Endothelial cell of umbilical vein (primary cell): Measurements from ENCODE around the gene CLIP1. TPM values are rescaled to one million over a fixed set of nuclear protein-coding genes. Genes with fewer than 3 reads are reported as not detected.
A peak's percentile ranks its signal among the peaks of the same experiment; 100 is the strongest.

Source experiments
- Bru-seq: library from RNA; stranded (reverse); fragments of 400-500 nt; gene quantifications from one replicate; lab custom pipeline; 2021; lab: Mats Ljungman, UMichigan
- BruChase-seq, 2 experiments: library from RNA; stranded (reverse); fragments of 400-500 nt; gene quantifications; one replicate each; lab custom pipeline; 2021; lab: Mats Ljungman, UMichigan
- BruUV-seq: library from RNA; stranded (reverse); fragments of 400-500 nt; replicated peaks from 2 replicates; lab custom pipeline; 2021; lab: Mats Ljungman, UMichigan
- CTCF ChIA-PET: fragments of 300-600, 350-600 bp; sonication (Branson Sonifier 250); formaldehyde crosslinking; loops from one replicate; lab custom pipeline; 2021; ENCODE audit warnings: antibody characterized with exemption, inconsistent platforms; lab: Charles Lee
- POLR2A ChIA-PET: fragments of 300-600, 350-600 bp; sonication (Branson Sonifier 250); formaldehyde crosslinking; loops from one replicate; lab custom pipeline; 2021; ENCODE audit warnings: antibody characterized with exemption, inconsistent platforms; lab: Charles Lee
- DNase-seq: peaks from one replicate; pipeline ENCODE4 v3.0.0-alpha.2; 2011; ENCODE audit warnings: low read depth, low spot score
- FAIRE-seq: peaks from 2 replicates; lab custom pipeline; 2011; peaks lifted over from hg19 to GRCh38; lab: Jason Lieb, UNC
- H2AFZ ChIP-seq: 2 replicates; pipeline ENCODE4 v1.6.0; 2012; ENCODE audit warnings: low read depth, low read length, control low read depth, inconsistent platforms
- H3K27ac ChIP-seq: 2 replicates; pipeline ENCODE4 v1.5.1; 2011; ENCODE audit warnings: low read depth, mild to moderate bottlenecking, control low read depth, low read length, moderate library complexity; ENCODE audit not compliant: insufficient read depth
- H3K27me3 ChIP-seq, 2 experiments: 2 replicates each; pipeline versions ENCODE4 v1.6.0 to v1.6.1; 2011; ENCODE audit warnings: low read length in 2 of 2, mixed read lengths in 1 of 2; ENCODE audit not compliant: control insufficient read depth in 2 of 2, insufficient read depth in 2 of 2
- H3K36me3 ChIP-seq, 2 experiments: 2 replicates in 1 of 2; 3 replicates in 1 of 2; pipeline ENCODE4 v1.5.1; 2011; ENCODE audit warnings: low read length in 2 of 2, mild to moderate bottlenecking in 1 of 2, moderate library complexity in 1 of 2; ENCODE audit not compliant: control insufficient read depth in 2 of 2, insufficient read depth in 2 of 2; ENCODE audit errors: extremely low read depth in 1 of 2
- H3K4me1 ChIP-seq: 3 replicates; pipeline ENCODE4 v1.5.1; 2011; ENCODE audit warnings: mild to moderate bottlenecking, low read length; ENCODE audit not compliant: control insufficient read depth, insufficient read depth; ENCODE audit errors: extremely low read depth
- H3K4me2 ChIP-seq: 2 replicates; pipeline ENCODE4 v1.6.1; 2011; ENCODE audit warnings: low read length, control low read depth, mixed read lengths; ENCODE audit not compliant: insufficient read depth
- H3K4me3 ChIP-seq, 3 experiments: fragments of 200-600 bp in 1 of 3; sonication (generic), shearing (Covaris generic) in 1 of 3; replicated peaks in 1 of 3; 2 replicates each; pipeline ENCODE4 v1.5.1; 2011 to 2016; ENCODE audit warnings: control low read depth in 3 of 3, low read length in 3 of 3, mild to moderate bottlenecking in 2 of 3, inconsistent platforms in 1 of 3, low read depth in 1 of 3, moderate library complexity in 1 of 3; ENCODE audit not compliant: insufficient read depth in 1 of 3
- H3K79me2 ChIP-seq: 2 replicates; pipeline ENCODE4 v1.6.0; 2012; ENCODE audit warnings: low read length, inconsistent platforms; ENCODE audit not compliant: control insufficient read depth, insufficient read depth
- H3K9ac ChIP-seq: replicated peaks from 2 replicates; pipeline ENCODE3; 2011; ENCODE audit warnings: low read length, control low read depth; ENCODE audit not compliant: insufficient read depth; ENCODE audit errors: extremely low read depth
- H3K9me1 ChIP-seq: replicated peaks from 3 replicates; pipeline ENCODE4 v1.6.0; 2011; ENCODE audit warnings: mild to moderate bottlenecking, low read length; ENCODE audit not compliant: control insufficient read depth, insufficient read depth; ENCODE audit errors: extremely low read depth
- H3K9me3 ChIP-seq: replicated peaks from 2 replicates; pipeline ENCODE4 v1.5.1; 2012; ENCODE audit warnings: low read length, inconsistent platforms; ENCODE audit not compliant: control insufficient read depth, insufficient read depth
- H4K20me1 ChIP-seq: replicated peaks from 2 replicates; pipeline ENCODE3; 2011; ENCODE audit warnings: mild to moderate bottlenecking, low read length; ENCODE audit not compliant: control insufficient read depth, insufficient read depth; ENCODE audit errors: extremely low read depth
- FOS ChIP-seq: IDR thresholded peaks from 2 replicates; pipeline ENCODE4 v1.6.1; 2011; ENCODE audit warnings: mild to moderate bottlenecking, low read length, moderate library complexity, borderline replicate concordance; ENCODE audit not compliant: insufficient read depth
- GATA2 ChIP-seq: IDR thresholded peaks from 2 replicates; pipeline ENCODE4 v1.7.0; 2011; ENCODE audit warnings: low read depth, mild to moderate bottlenecking, moderate library complexity, mixed read lengths, low read length; ENCODE audit not compliant: insufficient read length, insufficient read depth
- MYC ChIP-seq: IDR thresholded peaks from one replicate; pipeline ENCODE4 v1.6.1; 2011; ENCODE audit warnings: mild to moderate bottlenecking, low read depth, low read length
- POLR2A ChIP-seq: IDR thresholded peaks from 2 replicates; pipeline ENCODE4 v1.6.1; 2012; ENCODE audit warnings: low read depth, mild to moderate bottlenecking, control low read depth, low read length
- POLR2AphosphoS5 ChIP-seq: IDR thresholded peaks from 2 replicates; pipeline ENCODE4 v1.6.1; 2012; ENCODE audit warnings: low read depth, mild to moderate bottlenecking, control low read depth, low read length, moderate library complexity; ENCODE audit not compliant: insufficient read depth
- dilution Hi-C: fragments of 300-500 bp; cut with MboI; formaldehyde crosslinking; loops from one replicate; pipeline ENCODE4 v1.15.0; 2019; ENCODE audit warnings: low sequenced_read_pairs; ENCODE audit not compliant: extremely low pct_ligation_motif_present
- intact Hi-C: fragments of 100-400 bp; cut with micrococcal nuclease; formaldehyde crosslinking; loops from one replicate; pipeline ENCODE4 v1.10.0; 2022
- long read RNA-seq: library from polyadenylated mRNA; stranded (forward); transcript quantifications from one replicate; pipeline ENCODE4 v2.0.0, GENCODE V29; 2021
- polyA minus RNA-seq, 3 experiments: library from RNA; depleted of rRNA, polyadenylated mRNA; stranded (reverse); fragments of >200 nt; gene quantifications; 1 replicate in 1 of 3; 2 replicates in 2 of 3; pipeline ENCODE4 v1.2.3, GENCODE V29; 2011
- polyA plus RNA-seq, 4 experiments: library from polyadenylated mRNA; depleted of rRNA in 3 of 4; stranded (reverse) in 3 of 4; unstranded in 1 of 4; fragments of >200 nt; gene quantifications; 2 replicates each; pipeline versions ENCODE4 v1.2.1 to v1.2.3, GENCODE V29; 2011 to 2012; ENCODE audit warnings: missing spikeins in 1 of 4
- total RNA-seq: library from RNA; stranded (reverse); gene quantifications from 2 replicates; pipeline ENCODE4 v1.2.3, GENCODE V29; 2021
- TF ChIP-seq, protein P1 (sequence below), 2 donors: IDR thresholded peaks; 1 replicate in 1 of 2; 2 replicates in 1 of 2; pipeline ENCODE4 v1.5.1; 2011; ENCODE audit warnings: low read length in 2 of 2, mild to moderate bottlenecking in 2 of 2, moderate library complexity in 2 of 2, control low read depth in 1 of 2, inconsistent platforms in 1 of 2, low read depth in 1 of 2; ENCODE audit not compliant: insufficient read depth in 1 of 2; ENCODE audit errors: extremely low read depth in 1 of 2
- TF ChIP-seq, protein P2 (sequence below): IDR thresholded peaks from 2 replicates; pipeline ENCODE4 v1.6.1; 2011; ENCODE audit not compliant: insufficient read depth, insufficient read length

Gene CLIP1
- 71.0 and 84.3 TPM in 2 replicates for total RNA-seq
- polyA plus RNA-seq: 56.5 and 58.8 TPM in 2 replicates
- 49.1 and 55.8 TPM in 2 replicates for polyA plus RNA-seq (2011; cell fraction: cytosol; rRNA removed)
- polyA plus RNA-seq (2011; cell fraction: nucleus; rRNA removed): 102 and 111 TPM in 2 replicates
- 48.5 and 54.6 TPM in 2 replicates for polyA plus RNA-seq (2012)
- polyA minus RNA-seq: 134 and 157 TPM in 2 replicates
- 31.1 TPM for polyA minus RNA-seq (2011; cell fraction: cytosol; rRNA and poly(A)+ RNA removed)
- polyA minus RNA-seq (2011; cell fraction: nucleus; rRNA and poly(A)+ RNA removed): 80.5 and 107 TPM in 2 replicates
- Bru-seq, nascent RNA: percentile 85 among the genes with signal in this experiment
- percentile 85 among the genes with signal in this experiment for BruChase-seq, experiment 1, labeled RNA remaining after a 6-hour chase
- BruChase-seq, experiment 2, labeled RNA remaining after a 2-hour chase: percentile 79 among the genes with signal in this experiment
- long read RNA-seq, full-length matches to known transcripts: 35 of 67 reads
- long read RNA-seq, partial matches to known transcripts: 8 of 67 reads
- long read RNA-seq, other reads (novel, unspliced or antisense): 24 of 67 reads

DNA sequence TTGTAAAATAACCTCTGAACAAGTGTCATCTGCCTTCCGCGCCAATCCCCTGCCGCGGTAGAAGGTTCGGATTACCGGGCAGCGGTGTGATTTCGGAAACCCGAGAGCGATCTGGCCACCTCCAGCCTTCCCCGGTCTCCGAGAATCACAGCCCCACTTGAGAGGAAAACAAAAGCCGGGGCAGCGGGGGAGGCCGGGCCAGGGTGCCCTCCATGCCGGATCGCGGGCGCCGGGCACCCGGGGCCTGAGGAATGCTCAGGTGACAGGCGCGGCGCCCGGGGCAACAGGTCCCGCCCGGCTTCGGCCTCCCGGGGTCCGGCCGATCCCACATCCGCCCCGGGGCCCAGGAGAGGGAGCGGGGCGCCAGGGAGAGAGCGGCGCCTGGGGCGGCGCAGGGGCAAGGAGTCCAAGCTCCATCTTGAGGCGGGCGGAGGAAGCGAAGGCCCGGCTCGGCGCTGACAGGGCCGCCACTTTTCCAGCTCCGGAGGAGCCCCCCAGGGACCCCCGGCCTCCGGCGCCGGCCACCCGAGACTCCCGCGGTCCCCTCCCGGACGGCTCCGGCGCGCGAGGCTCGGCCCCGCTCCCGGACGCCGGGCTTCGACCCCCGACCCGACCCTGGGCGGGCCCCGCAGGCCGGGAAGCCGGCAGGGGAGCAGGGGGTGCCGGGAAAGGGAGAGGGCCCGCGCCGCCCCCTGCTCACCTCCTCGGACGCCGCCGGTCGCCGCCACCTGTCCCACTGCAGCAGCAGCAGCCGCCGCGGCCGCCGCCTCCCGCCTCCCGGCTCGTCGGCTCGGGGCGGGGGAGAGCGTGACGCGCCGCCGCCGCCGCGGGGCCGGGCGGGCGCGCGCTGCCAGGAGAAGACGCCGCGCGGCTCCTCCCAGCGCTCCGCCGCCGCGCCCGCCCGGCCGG is at the start of gene CLIP1:
CLIP1 (minus strand) TSS at position 849 of the 909 bp plus-strand sequence. CDS start 42,217 bp downstream, outside the sequence.
- peaks cover 49% of the 10 kb centered on the region for H3K4me1 ChIP-seq
- dilution Hi-C loops: no loop called here
- peak within 1 kb of the TSS; percentile 47 to 82 (median 82) for H3K4me3 ChIP-seq
- DNase-seq: peak; percentile 63
- H3K27me3 ChIP-seq: no peaks in the 10 kb centered on the region
- TF ChIP-seq POLR2AphosphoS5 (peak; percentile 25), MYC (no peak), GATA2 (no peak), POLR2A (peak; percentile 54), FOS (no peak)
- TF ChIP-seq, protein P1, sequence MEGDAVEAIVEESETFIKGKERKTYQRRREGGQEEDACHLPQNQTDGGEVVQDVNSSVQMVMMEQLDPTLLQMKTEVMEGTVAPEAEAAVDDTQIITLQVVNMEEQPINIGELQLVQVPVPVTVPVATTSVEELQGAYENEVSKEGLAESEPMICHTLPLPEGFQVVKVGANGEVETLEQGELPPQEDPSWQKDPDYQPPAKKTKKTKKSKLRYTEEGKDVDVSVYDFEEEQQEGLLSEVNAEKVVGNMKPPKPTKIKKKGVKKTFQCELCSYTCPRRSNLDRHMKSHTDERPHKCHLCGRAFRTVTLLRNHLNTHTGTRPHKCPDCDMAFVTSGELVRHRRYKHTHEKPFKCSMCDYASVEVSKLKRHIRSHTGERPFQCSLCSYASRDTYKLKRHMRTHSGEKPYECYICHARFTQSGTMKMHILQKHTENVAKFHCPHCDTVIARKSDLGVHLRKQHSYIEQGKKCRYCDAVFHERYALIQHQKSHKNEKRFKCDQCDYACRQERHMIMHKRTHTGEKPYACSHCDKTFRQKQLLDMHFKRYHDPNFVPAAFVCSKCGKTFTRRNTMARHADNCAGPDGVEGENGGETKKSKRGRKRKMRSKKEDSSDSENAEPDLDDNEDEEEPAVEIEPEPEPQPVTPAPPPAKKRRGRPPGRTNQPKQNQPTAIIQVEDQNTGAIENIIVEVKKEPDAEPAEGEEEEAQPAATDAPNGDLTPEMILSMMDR (IDR thresholded peaks at IDR 0.05; ENCODE audit: extremely low read depth in 1 of 2, insufficient read depth in 1 of 2, low read depth in 1 of 2, low read length in 2 of 2): peak; percentile 9 to 54
- TF ChIP-seq, protein P2, sequence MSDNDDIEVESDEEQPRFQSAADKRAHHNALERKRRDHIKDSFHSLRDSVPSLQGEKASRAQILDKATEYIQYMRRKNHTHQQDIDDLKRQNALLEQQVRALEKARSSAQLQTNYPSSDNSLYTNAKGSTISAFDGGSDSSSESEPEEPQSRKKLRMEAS: no peak
- POLR2A ChIA-PET: interaction anchor here (1.0 kb wide), 1 partner anchor 22 kb away, joined by 6 read pairs; no protein-coding TSS in a partner anchor
- intact Hi-C loops: loop anchor here (2.0 kb wide), 2 partner anchors 55 to 79 kb away; partner anchors contain the start of gene ZCCHC8
- H4K20me1 ChIP-seq: no peaks in the 10 kb centered on the region
- CTCF ChIA-PET: interaction anchor here (0.6 to 3.1 kb wide), 12 partner anchors 8 to 72 kb away, joined by 3 to 61 read pairs (median 4); no protein-coding TSS in a partner anchor
- TSS peak; percentile 21 for BruUV-seq
- H3K4me2 ChIP-seq: peak within 1 kb of the TSS; percentile 83
- H3K79me2 ChIP-seq: peaks cover 47% of the 10 kb centered on the region
- FAIRE-seq: no peak
- no peaks in the 10 kb centered on the region for H3K9me3 ChIP-seq
- no peaks in the 10 kb centered on the region for H3K36me3 ChIP-seq
- peak within 1 kb of the TSS; percentile 53 for H2AFZ ChIP-seq
- H3K9ac ChIP-seq: peak within 1 kb of the TSS; percentile 96
- peak within 1 kb of the TSS; percentile 81 for H3K27ac ChIP-seq
- H3K9me1 ChIP-seq: no peaks in the 10 kb centered on the region
